Measurements from ENCODE around the gene TAS2R38. TPM values are rescaled to one million over a fixed set of nuclear protein-coding genes. Genes with fewer than 3 reads are reported as not detected.

The TAS2R38 gene
- not detected for total RNA-seq

DNA sequence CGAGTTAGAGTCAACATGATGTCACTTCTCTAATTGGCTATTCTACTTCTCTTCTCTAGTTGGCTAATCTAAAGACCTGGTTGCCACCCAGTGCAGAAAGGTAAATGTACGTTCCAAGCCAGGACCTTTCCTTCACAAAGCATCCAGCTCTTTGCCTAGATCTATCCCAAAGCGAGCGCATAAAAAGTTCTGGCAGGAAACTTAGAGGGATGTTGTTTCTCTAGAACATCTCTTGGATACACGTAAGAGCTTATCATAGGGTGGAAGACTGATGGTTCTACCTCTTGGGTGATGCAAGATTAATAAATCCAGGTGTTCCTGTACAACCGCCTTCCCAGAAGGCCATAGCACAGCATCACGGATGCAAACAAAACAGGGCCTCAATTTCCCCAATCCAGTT is at the start of gene TAS2R38:
TSS of gene TAS2R38 (minus strand) at position 101 of the 400 bp plus-strand sequence. CDS start at position 17, 84 bp downstream.

DNA sequence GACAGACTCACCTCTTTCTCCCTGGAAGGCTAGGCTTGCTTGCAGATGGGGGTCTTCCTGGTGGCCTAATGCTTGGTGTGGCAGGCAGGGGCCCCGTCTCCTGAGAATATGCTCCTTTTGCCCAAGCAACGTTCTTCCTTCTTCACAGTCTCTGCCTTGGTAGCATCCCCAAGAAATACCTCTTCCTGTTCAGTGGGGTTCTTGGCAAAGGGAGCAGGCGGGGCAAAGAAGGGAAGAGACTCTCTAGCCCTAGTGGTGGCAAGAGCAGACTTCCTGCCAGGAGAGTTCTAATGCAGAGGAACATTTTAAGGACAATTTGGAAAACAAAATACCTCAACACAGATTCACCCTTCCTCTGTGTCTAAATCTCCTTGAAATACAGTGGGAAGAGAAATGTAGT is 26.8 kb downstream of the TAS2R38 start, which contains the start of gene CLEC5A:
TSS of gene CLEC5A (minus strand) at position 179 of the 400 bp plus-strand sequence. CDS start 682 bp downstream, outside the sequence.

Other genes with a start within 250 kb of the TAS2R38 start
- 86.7 TPM for gene SSBP1, start 235.4 kb downstream of the TAS2R38 start, total RNA-seq
- gene TAS2R3, start 209.7 kb downstream of the TAS2R38 start, total RNA-seq: 24.1 TPM
- gene TAS2R4, start 197.1 kb downstream of the TAS2R38 start, total RNA-seq: 16.6 TPM
- 13.5 TPM for gene TAS2R5, start 183.6 kb downstream of the TAS2R38 start, total RNA-seq
- gene PRSS37, start 132.3 kb downstream of the TAS2R38 start, total RNA-seq: not detected
- gene OR9A4, start 57.4 kb downstream of the TAS2R38 start, total RNA-seq: not detected
- gene CLEC5A, start 26.8 kb downstream of the TAS2R38 start, total RNA-seq: not detected
- 0.63 TPM for gene MGAM, start 22.1 kb upstream of the TAS2R38 start, total RNA-seq
- 0.31 TPM for gene MGAM2, start 137.9 kb upstream of the TAS2R38 start, total RNA-seq

All from parietal lobe (tissue), 1 donor.